ENCODE measurements around the gene PRODH2.

The PRODH2 gene

DNA sequence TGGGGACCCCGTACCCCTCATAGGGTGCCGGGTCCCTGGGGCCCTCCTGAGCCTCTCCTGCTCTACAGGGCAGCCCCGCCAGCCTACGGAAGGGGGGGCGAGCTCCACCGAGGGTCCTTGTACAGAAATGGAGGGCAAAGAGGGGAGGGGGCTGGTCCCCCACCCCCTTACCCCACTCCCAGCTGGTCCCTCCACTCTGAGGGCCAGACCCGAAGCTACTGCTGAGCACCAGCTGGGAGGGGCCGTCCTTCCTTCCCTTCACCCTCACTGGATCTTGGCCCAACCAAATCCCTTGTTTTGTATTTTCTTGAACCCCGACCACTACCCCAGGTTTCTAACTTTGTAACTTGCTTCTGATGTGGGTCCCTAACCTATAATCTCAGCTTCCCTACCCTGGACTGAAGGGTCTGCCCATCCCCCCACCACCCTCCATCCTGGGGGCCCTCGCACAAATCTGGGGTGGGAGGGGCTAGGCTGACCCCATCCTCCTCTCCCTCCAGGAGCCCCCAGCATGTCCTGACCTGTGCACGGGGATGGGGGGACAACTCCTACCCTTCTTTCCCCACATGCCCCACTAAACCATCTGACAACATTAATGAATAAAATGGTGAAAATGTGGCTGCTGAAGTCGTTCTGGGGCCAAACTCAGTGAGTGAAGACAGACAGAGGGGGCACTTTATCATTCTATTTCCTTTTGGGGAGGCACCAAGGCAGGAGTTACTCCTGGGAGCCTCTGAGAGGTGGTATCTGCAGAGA is 24.3 kb downstream of the PRODH2 start:
- no peak overlapping the region for H3K4me3 ChIP-seq (ENCODE audit: low read depth in 1 of 2, low read length in 1 of 2)
- H3K4me1 ChIP-seq (ENCODE audit: control insufficient read depth in 1 of 2, insufficient read depth in 1 of 2, low read depth in 1 of 2, low read length in 1 of 2), result no peaks in the 10 kb centered on the region
- H3K36me3 ChIP-seq, result peaks cover 52% of the 10 kb centered on the region
- TF ChIP-seq, protein P1, sequence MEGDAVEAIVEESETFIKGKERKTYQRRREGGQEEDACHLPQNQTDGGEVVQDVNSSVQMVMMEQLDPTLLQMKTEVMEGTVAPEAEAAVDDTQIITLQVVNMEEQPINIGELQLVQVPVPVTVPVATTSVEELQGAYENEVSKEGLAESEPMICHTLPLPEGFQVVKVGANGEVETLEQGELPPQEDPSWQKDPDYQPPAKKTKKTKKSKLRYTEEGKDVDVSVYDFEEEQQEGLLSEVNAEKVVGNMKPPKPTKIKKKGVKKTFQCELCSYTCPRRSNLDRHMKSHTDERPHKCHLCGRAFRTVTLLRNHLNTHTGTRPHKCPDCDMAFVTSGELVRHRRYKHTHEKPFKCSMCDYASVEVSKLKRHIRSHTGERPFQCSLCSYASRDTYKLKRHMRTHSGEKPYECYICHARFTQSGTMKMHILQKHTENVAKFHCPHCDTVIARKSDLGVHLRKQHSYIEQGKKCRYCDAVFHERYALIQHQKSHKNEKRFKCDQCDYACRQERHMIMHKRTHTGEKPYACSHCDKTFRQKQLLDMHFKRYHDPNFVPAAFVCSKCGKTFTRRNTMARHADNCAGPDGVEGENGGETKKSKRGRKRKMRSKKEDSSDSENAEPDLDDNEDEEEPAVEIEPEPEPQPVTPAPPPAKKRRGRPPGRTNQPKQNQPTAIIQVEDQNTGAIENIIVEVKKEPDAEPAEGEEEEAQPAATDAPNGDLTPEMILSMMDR (IDR thresholded peaks at IDR 0.05), result no peak
- no peaks in the 10 kb centered on the region for H3K27me3 ChIP-seq
- H3K9me3 ChIP-seq, result no peaks in the 10 kb centered on the region
- H3K27ac ChIP-seq, result no peak overlapping the region

- Histone ChIP-seq H3K4me1 (ENCODE audit: control insufficient read depth in 1 of 2, insufficient read depth in 1 of 2, low read depth in 1 of 2, low read length in 1 of 2) (no peaks in the 10 kb centered on the region), H3K4me3 (ENCODE audit: low read depth in 1 of 2, low read length in 1 of 2) (no peak overlapping the region), H3K36me3 (peaks cover 63% of the 10 kb centered on the region), H3K9me3 (no peaks in the 10 kb centered on the region), H3K27me3 (no peaks in the 10 kb centered on the region), H3K27ac (no peak overlapping the region)
- TF ChIP-seq, protein P1 (IDR thresholded peaks at IDR 0.05), result no peak
Measured at GRCh38 chr19:35787227-35787799, 25.3 kb downstream of the PRODH2 start.

GRCh38 chr19:35786299-35787160 is 26.1 kb downstream of the PRODH2 start:
- TF ChIP-seq, protein P1 (IDR thresholded peaks at IDR 0.05), result no peak
- Histone ChIP-seq H3K36me3 (peaks cover 71% of the 10 kb centered on the region), H3K27me3 (no peaks in the 10 kb centered on the region), H3K4me1 (ENCODE audit: control insufficient read depth in 1 of 2, insufficient read depth in 1 of 2, low read depth in 1 of 2, low read length in 1 of 2) (no peaks in the 10 kb centered on the region), H3K9me3 (no peaks in the 10 kb centered on the region), H3K4me3 (ENCODE audit: low read depth in 1 of 2, low read length in 1 of 2) (no peak overlapping the region), H3K27ac (no peak overlapping the region)

- no peak overlapping the region for H3K4me3 ChIP-seq (ENCODE audit: low read depth in 1 of 2, low read length in 1 of 2)
- TF ChIP-seq, protein P1 (IDR thresholded peaks at IDR 0.05), result no peak
- H3K36me3 ChIP-seq, result peaks cover 83% of the 10 kb centered on the region
- no peaks in the 10 kb centered on the region for H3K27me3 ChIP-seq
- no peak overlapping the region for H3K27ac ChIP-seq
- no peaks in the 10 kb centered on the region for H3K9me3 ChIP-seq
- H3K4me1 ChIP-seq (ENCODE audit: control insufficient read depth in 1 of 2, insufficient read depth in 1 of 2, low read depth in 1 of 2, low read length in 1 of 2), result no peaks in the 10 kb centered on the region
Measured at GRCh38 chr19:35785339-35785627, 27.4 kb downstream of the PRODH2 start.

DNA sequence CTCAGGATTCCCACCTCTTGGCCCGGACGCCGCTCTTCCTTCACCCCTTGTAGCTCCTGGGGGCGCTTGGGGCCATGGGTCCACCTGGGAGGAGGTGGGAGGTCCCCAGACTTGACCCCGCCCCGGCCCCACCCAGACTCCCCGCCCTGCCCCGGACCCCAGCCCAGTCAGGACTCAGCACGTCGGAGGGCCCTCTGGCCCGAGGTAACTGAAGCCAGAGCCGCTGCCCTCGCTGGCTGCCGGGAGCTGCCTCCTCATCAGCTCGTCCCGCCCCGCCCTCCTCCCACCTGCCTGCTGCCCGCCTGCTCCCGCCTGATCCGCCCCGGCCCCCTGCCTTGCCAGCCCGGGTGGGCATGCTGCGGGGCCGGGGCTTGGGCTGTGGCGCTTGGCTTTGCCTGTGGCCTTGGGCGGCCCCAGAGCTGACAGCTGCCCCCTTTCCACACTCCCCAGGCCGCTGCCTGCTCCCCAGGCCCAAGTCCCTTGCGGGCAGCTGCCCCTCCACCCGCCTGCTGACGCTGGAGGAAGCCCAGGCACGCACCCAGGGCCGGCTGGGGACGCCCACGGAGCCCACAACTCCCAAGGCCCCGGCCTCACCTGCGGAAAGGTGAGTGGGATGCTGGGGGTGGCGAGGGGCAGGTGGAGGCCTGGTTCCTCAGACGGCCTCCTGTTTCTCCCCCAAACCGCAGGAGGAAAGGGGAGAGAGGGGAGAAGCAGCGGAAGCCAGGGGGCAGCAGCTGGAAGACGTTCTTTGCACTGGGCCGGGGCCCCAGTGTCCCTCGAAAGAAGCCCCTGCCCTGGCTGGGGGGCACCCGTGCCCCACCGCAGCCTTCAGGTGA is 27.9 kb downstream of the PRODH2 start:
- TF ChIP-seq, protein P1 (IDR thresholded peaks at IDR 0.05), result no peak
- no peak overlapping the region for H3K4me3 ChIP-seq (ENCODE audit: low read depth in 1 of 2, low read length in 1 of 2)
- H3K9me3 ChIP-seq, result no peaks in the 10 kb centered on the region
- peaks cover 89% of the 10 kb centered on the region for H3K36me3 ChIP-seq
- no peaks in the 10 kb centered on the region for H3K27me3 ChIP-seq
- no peaks in the 10 kb centered on the region for H3K4me1 ChIP-seq (ENCODE audit: control insufficient read depth in 1 of 2, insufficient read depth in 1 of 2, low read depth in 1 of 2, low read length in 1 of 2)
- no peak overlapping the region for H3K27ac ChIP-seq

All from neutrophil (primary cell).